WTC11 (cell line): Measurements from ENCODE around the gene FASN. TPM values are rescaled to one million over a fixed set of nuclear protein-coding genes. Genes with fewer than 3 reads are reported as not detected.

ENCODE experiments used
- ATAC-seq: fragments of 200-7000 bp; cut with Tn5 transposase; 2 replicates; pipeline ENCODE4 v1.10.0; 2021; ENCODE audit warnings: mild to moderate bottlenecking, moderate library complexity
- CTCF ChIA-PET: fragments of 300-600 bp; sonication (Branson Sonifier 250); formaldehyde crosslinking; loops from one replicate; lab custom pipeline; 2021; ENCODE audit warnings: antibody characterized with exemption; lab: Charles Lee
- POLR2A ChIA-PET: fragments of 350-600 bp; sonication (Branson Sonifier 250); formaldehyde crosslinking; loops from one replicate; lab custom pipeline; 2021; ENCODE audit warnings: antibody characterized with exemption; lab: Charles Lee
- DNase-seq: peaks from one replicate; pipeline ENCODE4 v3.0.0; 2021; ENCODE audit warnings: low spot score
- H3K27ac Mint-ChIP-seq: 2 replicates; pipeline ENCODE4 v1.8.0; 2021; ENCODE audit warnings: mixed read lengths
- H3K27me3 Mint-ChIP-seq: 2 replicates; pipeline ENCODE4 v1.8.0; 2021; ENCODE audit warnings: low read depth, mild to moderate bottlenecking, moderate library complexity, mixed read lengths
- H3K36me3 Mint-ChIP-seq: 2 replicates; pipeline ENCODE4 v1.8.0; 2021; ENCODE audit warnings: mixed read lengths
- H3K4me1 Mint-ChIP-seq: 2 replicates; pipeline ENCODE4 v1.8.0; 2022; ENCODE audit warnings: mixed read lengths
- H3K4me3 Mint-ChIP-seq: 2 replicates; pipeline ENCODE4 v1.8.0; 2021; ENCODE audit warnings: mild to moderate bottlenecking, moderate library complexity, mixed read lengths
- H3K9me3 Mint-ChIP-seq: 2 replicates; pipeline ENCODE4 v1.8.0; 2021; ENCODE audit warnings: mixed read lengths
- CREB1 ChIP-seq: sonication (generic); formaldehyde crosslinking; IDR thresholded peaks from 2 replicates; pipeline ENCODE4 v1.8.0; 2023; ENCODE audit warnings: mild to moderate bottlenecking, missing genetic modification reagents
- ESRRA ChIP-seq: sonication (generic); formaldehyde crosslinking; IDR thresholded peaks from 2 replicates; pipeline ENCODE4 v1.8.1; 2022; ENCODE audit warnings: mild to moderate bottlenecking, missing genetic modification reagents, borderline replicate concordance
- JUN ChIP-seq: sonication (generic); formaldehyde crosslinking; IDR thresholded peaks from 2 replicates; pipeline ENCODE4 v1.8.0; 2023; ENCODE audit warnings: mild to moderate bottlenecking, missing genetic modification reagents
- MLX ChIP-seq: sonication (generic); formaldehyde crosslinking; IDR thresholded peaks from 2 replicates; pipeline ENCODE4 v1.8.1; 2023; ENCODE audit warnings: mild to moderate bottlenecking, missing genetic modification reagents, moderate library complexity
- MXD4 ChIP-seq: fragments of 250-450 bp; sonication (Bioruptor Pico); IDR thresholded peaks from 2 replicates; pipeline ENCODE4 v1.8.0; 2021; ENCODE audit warnings: mild to moderate bottlenecking, moderate library complexity, borderline replicate concordance
- NFE2L1 ChIP-seq: sonication (generic); formaldehyde crosslinking; IDR thresholded peaks from 2 replicates; pipeline ENCODE4 v1.8.1; 2023; ENCODE audit warnings: missing genetic modification reagents
- SMAD3 ChIP-seq: sonication (generic); formaldehyde crosslinking; IDR thresholded peaks from 2 replicates; pipeline ENCODE4 v1.8.0; 2022; ENCODE audit warnings: missing genetic modification reagents, mild to moderate bottlenecking, borderline replicate concordance
- STAT6 ChIP-seq: sonication (generic); formaldehyde crosslinking; conservative IDR thresholded peaks from 2 replicates; pipeline ENCODE4 v1.8.1; 2023; ENCODE audit warnings: mild to moderate bottlenecking, low read depth, missing genetic modification reagents, moderate library complexity
- ZNF138 ChIP-seq: sonication (generic); formaldehyde crosslinking; conservative IDR thresholded peaks from 2 replicates; pipeline ENCODE4 v1.8.1; 2022; ENCODE audit warnings: mild to moderate bottlenecking, moderate library complexity, missing genetic modification reagents
- ZNF532 ChIP-seq: fragments of 250-450 bp; sonication (Bioruptor Pico); IDR thresholded peaks from 2 replicates; pipeline ENCODE4 v1.9.0; 2021; ENCODE audit warnings: mild to moderate bottlenecking, borderline replicate concordance
- ZSCAN18 ChIP-seq: fragments of 250-450 bp; sonication (Bioruptor Pico); IDR thresholded peaks from 2 replicates; pipeline ENCODE4 v2.1.2; 2022; ENCODE audit warnings: mild to moderate bottlenecking, moderate library complexity
- total RNA-seq: library from RNA; stranded (reverse); gene quantifications from 3 replicates; pipeline ENCODE4 v1.2.3, GENCODE V29; 2021
- TF ChIP-seq, protein P1 (sequence below): sonication (generic); formaldehyde crosslinking; IDR thresholded peaks from 2 replicates; pipeline ENCODE4 v1.8.1; 2022; ENCODE audit warnings: missing genetic modification reagents, borderline replicate concordance
- TF ChIP-seq, protein P2 (sequence below): fragments of 250-450 bp; sonication (Bioruptor Pico); conservative IDR thresholded peaks from 2 replicates; pipeline ENCODE4 v1.9.0; 2021; ENCODE audit warnings: mild to moderate bottlenecking
- TF ChIP-seq, protein P3 (sequence below): sonication (generic); formaldehyde crosslinking; IDR thresholded peaks from 2 replicates; pipeline ENCODE4 v1.8.0; 2022; ENCODE audit warnings: mild to moderate bottlenecking, missing genetic modification reagents
- TF ChIP-seq, protein P4 (sequence below): sonication (generic); formaldehyde crosslinking; IDR thresholded peaks from 2 replicates; pipeline ENCODE4 v1.8.1; 2022; ENCODE audit warnings: mild to moderate bottlenecking, moderate library complexity, missing genetic modification reagents
- TF ChIP-seq, protein P5 (sequence below): sonication (generic); formaldehyde crosslinking; IDR thresholded peaks from 2 replicates; pipeline ENCODE4 v1.8.1; 2023; ENCODE audit warnings: mild to moderate bottlenecking, missing genetic modification reagents

Gene FASN
- total RNA-seq, 1 experiment from 2014 or later: 742 TPM

DNA sequence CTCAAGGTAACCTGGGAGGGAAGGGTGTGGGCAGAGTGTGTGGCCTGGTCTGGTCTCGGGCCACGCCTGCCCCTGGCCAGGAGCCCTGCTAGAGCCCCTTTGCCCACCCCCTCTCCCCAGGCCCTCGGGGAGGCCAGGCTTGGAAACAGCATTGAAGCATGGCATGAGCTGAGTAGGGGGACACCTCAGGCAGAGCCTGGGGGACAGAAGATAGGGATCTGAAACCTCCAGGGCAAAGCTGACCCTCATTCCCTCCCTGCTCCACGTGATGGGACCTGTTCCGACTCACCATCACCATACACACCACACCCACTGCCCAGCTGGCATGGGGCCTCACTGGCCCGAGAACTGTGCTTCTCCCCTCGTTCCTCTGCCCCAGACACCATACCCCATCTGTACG lies 48.9 kb downstream of the FASN start:
- peaks cover 10% of the 10 kb centered on the region for H3K36me3 Mint-ChIP-seq
- TF ChIP-seq, protein P1, sequence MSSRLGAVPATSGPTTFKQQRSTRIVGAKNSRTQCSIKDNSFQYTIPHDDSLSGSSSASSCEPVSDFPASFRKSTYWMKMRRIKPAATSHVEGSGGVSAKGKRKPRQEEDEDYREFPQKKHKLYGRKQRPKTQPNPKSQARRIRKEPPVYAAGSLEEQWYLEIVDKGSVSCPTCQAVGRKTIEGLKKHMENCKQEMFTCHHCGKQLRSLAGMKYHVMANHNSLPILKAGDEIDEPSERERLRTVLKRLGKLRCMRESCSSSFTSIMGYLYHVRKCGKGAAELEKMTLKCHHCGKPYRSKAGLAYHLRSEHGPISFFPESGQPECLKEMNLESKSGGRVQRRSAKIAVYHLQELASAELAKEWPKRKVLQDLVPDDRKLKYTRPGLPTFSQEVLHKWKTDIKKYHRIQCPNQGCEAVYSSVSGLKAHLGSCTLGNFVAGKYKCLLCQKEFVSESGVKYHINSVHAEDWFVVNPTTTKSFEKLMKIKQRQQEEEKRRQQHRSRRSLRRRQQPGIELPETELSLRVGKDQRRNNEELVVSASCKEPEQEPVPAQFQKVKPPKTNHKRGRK (CRISPR knock-in tag): no peak
- TF ChIP-seq CREB1 (CRISPR knock-in tag) (no peak), ZNF138 (CRISPR knock-in tag) (no peak), MXD4 (CRISPR knock-in tag) (no peak), ESRRA (no peak), ZNF532 (no peak), NFE2L1 (no peak), JUN (CRISPR knock-in tag) (no peak), MLX (CRISPR knock-in tag) (no peak), SMAD3 (CRISPR knock-in tag) (no peak), STAT6 (CRISPR knock-in tag) (no peak), ZSCAN18 (no peak)
- TF ChIP-seq, protein P2, sequence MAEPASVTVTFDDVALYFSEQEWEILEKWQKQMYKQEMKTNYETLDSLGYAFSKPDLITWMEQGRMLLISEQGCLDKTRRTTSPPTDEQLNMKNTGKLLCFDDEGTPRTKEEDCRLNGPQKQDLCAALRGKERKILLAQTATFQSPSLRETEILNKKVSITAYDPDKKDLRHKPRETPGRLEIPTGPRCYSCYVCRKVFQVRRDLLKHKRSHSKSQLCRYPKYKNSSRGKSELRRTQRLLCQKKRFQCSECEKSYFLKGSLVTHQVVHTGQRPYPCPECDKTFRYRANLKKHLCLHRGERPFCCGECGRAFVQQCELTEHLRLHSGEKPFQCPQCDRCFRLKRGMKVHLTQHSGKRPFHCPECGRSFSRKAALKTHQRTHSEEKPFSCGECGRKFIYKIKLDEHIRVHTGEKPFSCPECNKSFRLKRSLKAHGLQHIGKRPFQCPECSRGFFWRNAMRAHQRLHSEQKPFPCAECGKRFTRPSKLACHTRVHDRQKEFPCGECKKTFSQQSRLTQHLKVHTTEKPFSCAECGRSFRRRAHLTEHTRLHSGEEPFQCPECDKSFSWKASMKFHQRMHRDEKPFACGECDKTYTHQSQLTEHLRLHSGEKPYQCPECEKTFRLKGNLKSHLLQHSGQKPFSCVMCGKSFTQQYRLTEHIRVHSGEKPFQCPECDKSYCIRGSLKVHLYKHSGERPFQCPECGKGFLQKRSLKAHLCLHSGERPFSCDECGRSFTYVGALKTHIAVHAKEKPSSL (CRISPR knock-in tag): no peak
- TF ChIP-seq, protein P3, sequence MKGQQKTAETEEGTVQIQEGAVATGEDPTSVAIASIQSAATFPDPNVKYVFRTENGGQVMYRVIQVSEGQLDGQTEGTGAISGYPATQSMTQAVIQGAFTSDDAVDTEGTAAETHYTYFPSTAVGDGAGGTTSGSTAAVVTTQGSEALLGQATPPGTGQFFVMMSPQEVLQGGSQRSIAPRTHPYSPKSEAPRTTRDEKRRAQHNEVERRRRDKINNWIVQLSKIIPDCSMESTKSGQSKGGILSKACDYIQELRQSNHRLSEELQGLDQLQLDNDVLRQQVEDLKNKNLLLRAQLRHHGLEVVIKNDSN (CRISPR knock-in tag): no peak
- TF ChIP-seq, protein P4, sequence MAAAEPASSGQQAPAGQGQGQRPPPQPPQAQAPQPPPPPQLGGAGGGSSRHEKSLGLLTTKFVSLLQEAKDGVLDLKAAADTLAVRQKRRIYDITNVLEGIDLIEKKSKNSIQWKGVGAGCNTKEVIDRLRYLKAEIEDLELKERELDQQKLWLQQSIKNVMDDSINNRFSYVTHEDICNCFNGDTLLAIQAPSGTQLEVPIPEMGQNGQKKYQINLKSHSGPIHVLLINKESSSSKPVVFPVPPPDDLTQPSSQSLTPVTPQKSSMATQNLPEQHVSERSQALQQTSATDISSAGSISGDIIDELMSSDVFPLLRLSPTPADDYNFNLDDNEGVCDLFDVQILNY (CRISPR knock-in tag): no peak
- TF ChIP-seq, protein P5, sequence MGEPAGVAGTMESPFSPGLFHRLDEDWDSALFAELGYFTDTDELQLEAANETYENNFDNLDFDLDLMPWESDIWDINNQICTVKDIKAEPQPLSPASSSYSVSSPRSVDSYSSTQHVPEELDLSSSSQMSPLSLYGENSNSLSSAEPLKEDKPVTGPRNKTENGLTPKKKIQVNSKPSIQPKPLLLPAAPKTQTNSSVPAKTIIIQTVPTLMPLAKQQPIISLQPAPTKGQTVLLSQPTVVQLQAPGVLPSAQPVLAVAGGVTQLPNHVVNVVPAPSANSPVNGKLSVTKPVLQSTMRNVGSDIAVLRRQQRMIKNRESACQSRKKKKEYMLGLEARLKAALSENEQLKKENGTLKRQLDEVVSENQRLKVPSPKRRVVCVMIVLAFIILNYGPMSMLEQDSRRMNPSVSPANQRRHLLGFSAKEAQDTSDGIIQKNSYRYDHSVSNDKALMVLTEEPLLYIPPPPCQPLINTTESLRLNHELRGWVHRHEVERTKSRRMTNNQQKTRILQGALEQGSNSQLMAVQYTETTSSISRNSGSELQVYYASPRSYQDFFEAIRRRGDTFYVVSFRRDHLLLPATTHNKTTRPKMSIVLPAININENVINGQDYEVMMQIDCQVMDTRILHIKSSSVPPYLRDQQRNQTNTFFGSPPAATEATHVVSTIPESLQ: no peak
- TF ChIP-seq, all 79 proteins: peak for 0
- H3K4me1 Mint-ChIP-seq: peaks cover 4% of the 10 kb centered on the region
- DNase-seq (no peak), ATAC-seq (no peak)
- CTCF ChIA-PET: no interaction called here
- no peak overlapping the region for H3K4me3 Mint-ChIP-seq
- H3K9me3 Mint-ChIP-seq: no peaks in the 10 kb centered on the region
- H3K27me3 Mint-ChIP-seq: no peaks in the 10 kb centered on the region
- POLR2A ChIA-PET: no interaction called here
- H3K27ac Mint-ChIP-seq: no peak overlapping the region
